ENCODE data around the gene NACC1. TPM values are rescaled to one million over a fixed set of nuclear protein-coding genes. Genes with fewer than 3 reads are reported as not detected.

Gene NACC1
- total RNA-seq, 2 experiments from 2014 or later = 82.2 to 96.0 TPM

DNA sequence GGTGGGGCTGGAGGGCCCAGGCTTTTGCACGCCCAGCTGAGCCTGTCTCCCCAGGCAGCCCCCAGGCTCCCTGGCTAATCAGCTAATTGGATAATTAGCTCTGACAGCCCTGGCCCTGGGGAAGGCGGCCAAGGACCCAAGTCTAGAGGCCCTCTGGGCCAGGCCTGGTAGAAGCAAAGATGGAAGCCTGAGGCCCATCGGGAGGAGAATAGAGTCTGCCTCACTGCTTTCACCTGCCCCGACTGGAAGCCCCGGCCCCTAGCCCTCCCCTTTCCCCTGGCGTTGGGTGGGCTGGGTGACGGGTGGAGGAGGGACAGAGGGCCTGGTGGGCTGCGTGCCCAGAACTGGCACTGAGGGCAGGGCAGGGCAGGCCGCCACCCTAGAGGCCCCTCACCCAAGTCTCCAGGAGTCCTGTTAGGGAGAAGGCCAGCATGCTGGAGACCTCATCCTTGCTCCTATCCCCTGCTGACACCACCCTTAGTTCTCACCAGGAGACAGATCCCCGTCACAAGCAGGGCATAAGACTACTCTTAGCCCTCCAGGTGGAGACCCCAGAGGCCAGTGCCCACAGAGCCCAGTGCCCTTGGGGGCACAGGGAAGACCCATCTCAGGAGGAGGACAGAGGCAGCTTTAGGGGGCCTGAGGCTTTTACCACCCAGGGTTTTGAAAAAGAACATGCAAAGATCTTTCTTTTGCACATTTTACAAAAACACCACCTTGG lies 27.4 kb upstream of the NACC1 start:
- DNase-seq = no peak
- H3K9me3 Mint-ChIP-seq (ENCODE audit: low read depth) = no peaks in the 10 kb centered on the region
- no peaks in the 10 kb centered on the region for H3K36me3 Mint-ChIP-seq
- no peak overlapping the region for H3K4me3 Mint-ChIP-seq
- no peak overlapping the region for H3K27ac Mint-ChIP-seq
- no peak for ATAC-seq
- H3K4me1 Mint-ChIP-seq = no peaks in the 10 kb centered on the region
- CTCF ChIA-PET = interaction anchor here (2.1 to 8.5 kb wide), 2 partner anchors 111 to 125 kb away, joined by 12 to 178 read pairs; no protein-coding TSS in a partner anchor
- H3K27me3 Mint-ChIP-seq = peaks cover 18% of the 10 kb centered on the region

DNA sequence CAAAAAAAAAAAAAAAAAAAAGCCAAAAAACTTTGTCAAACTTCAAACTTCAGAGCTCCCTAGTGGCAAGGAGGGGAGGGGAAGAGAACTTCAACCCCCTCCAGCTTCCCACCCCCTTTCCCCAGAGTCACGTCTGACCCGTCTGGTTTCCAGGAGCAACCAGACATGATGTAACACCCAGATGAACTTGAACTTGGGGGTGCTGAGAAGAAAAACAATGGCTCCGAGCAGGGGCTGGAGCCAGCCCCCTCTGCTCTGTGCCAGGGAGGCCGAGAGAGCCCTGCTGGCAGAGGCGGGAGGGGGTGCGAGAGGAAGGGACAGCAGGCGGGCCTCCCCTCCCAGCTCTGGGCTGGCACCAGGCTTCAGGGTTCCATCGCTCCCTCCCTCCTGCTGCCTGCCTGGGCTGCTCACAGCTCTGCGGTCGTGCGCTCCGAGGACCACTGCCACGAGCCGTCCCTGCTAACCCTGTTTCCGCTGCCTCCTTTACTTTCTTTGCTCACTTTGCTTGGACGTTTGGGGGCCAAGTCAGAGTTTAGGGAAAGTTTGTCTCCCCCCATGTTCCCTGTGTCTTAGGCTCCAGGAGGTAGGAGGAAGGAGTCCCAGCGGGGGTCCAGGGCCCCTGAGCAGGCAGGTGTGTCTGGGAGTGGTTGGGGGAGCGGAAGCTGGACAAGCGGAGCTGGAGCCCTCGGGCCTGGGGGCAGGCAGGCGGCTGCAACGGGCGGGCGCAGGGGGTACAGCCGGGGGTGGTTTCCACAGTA lies 26.5 kb upstream of the NACC1 start:
- CTCF ChIA-PET = interaction anchor here (0.7 to 8.5 kb wide), 5 partner anchors 58 to 529 kb away, joined by 3 to 178 read pairs (median 3); no protein-coding TSS in a partner anchor
- no peaks in the 10 kb centered on the region for H3K36me3 Mint-ChIP-seq
- DNase-seq = no peak
- no peaks in the 10 kb centered on the region for H3K9me3 Mint-ChIP-seq (ENCODE audit: low read depth)
- ATAC-seq = no peak
- H3K27ac Mint-ChIP-seq = no peak overlapping the region
- peaks cover 27% of the 10 kb centered on the region for H3K27me3 Mint-ChIP-seq
- H3K4me3 Mint-ChIP-seq = no peak overlapping the region
- peaks cover 4% of the 10 kb centered on the region for H3K4me1 Mint-ChIP-seq

DNA sequence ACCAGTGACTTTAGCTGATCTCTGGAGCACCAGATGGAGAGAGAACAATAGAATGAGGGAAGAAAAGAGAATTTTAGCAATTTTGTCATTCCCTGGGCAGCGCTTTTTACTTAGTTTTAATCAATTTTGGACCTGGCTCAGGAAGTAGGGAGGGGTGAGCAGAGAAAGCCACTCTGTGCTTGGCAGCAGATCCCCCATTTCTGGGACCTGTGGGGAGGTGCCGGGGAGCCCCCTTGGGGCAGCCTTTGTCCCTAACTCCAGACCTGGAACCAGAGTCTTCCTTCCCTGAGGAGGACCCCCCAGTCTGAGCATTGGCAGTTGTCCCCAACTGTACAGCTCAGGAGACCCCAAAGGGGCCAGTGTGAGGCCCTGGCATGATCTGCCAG lies 25.9 kb upstream of the NACC1 start:
- no peaks in the 10 kb centered on the region for H3K36me3 Mint-ChIP-seq

DNA sequence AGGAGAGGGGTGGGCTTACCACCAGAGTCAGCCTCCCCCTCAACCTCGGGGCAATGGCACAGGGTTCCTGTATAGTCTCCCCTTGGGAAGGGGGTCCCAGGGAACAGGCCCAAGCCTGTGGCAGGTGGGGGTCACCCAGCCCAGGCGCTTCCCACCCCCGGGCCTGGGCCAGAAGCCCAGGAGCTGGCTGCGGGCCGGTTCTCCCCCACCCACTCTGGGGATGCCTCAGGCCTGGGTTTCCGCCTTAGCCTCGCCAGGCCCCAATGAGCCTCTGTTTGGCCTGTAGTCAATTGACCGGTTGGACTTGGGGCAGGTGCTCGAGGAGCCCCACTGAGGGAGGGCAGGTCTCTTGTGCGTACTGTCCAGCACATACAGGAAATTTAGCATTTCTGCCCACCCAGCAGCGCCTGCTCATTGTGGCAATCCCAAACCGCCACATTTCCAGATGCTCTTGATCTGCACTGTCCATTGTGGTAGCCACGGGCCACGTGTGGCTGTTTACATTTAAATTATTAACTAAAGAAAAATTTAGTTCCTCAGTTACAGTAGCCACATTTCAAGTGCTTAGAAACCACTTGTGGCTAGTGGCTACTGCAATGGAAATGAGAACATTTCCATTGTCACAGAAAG lies 25.3 kb upstream of the NACC1 start:
- H3K36me3 Mint-ChIP-seq = no peaks in the 10 kb centered on the region
- CTCF ChIA-PET = interaction anchor here (1.0 to 8.5 kb wide), 13 partner anchors 9 to 246 kb away, joined by 3 to 178 read pairs (median 11); partner anchors contain the start of genes DAND5 and FARSA
- H3K9me3 Mint-ChIP-seq (ENCODE audit: low read depth) = no peaks in the 10 kb centered on the region
- no peak overlapping the region for H3K27ac Mint-ChIP-seq
- H3K4me3 Mint-ChIP-seq = no peak overlapping the region
- peaks cover 9% of the 10 kb centered on the region for H3K4me1 Mint-ChIP-seq
- ATAC-seq = no peak
- no peak for DNase-seq
- peaks cover 36% of the 10 kb centered on the region for H3K27me3 Mint-ChIP-seq

More for the DNA sequence above, 25.9 kb upstream of the NACC1 start:
- peaks cover 32% of the 10 kb centered on the region for H3K27me3 Mint-ChIP-seq
- H3K9me3 Mint-ChIP-seq (ENCODE audit: low read depth) = no peaks in the 10 kb centered on the region
- peaks cover 8% of the 10 kb centered on the region for H3K4me1 Mint-ChIP-seq
- ATAC-seq = no peak
- no peak overlapping the region for H3K4me3 Mint-ChIP-seq
- CTCF ChIA-PET = interaction anchor here (1.0 to 8.5 kb wide), 4 partner anchors 34 to 132 kb away, joined by 3 to 178 read pairs (median 9); no protein-coding TSS in a partner anchor
- no peak overlapping the region for H3K27ac Mint-ChIP-seq
- no peak for DNase-seq

DNA sequence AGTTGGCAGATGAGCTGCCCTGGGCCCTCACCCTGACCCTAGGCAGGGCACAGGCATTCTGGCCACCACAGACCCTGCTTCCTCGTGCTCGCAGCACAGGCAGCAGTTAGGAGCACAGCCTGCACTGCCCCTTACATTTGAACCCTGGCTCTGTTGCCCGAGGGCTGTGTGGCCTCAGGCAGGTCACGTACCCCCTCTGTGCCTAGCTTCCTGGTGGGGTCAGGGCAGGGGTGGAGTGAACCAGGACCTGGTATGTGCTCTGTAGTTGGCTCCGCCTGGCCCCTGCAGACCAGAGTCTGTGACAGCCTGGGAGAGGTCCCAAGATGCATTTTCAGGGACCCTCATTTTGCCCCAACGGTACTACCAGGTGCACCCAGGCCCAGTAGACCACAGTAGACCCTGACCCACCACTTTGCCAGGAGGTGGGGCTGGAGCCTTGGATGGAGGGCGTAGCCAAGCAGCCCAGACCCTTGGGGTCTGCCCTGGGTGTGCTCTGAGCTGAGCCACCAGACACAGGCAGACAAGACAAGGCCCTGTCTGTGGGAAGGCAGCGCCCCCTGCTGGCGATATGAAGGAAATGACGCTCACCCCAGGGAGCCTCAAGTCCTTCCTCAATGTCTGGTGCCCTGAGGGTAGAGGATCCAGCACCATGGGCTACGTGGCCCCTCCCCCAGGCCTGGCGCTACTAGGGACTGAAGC lies 24.5 kb upstream of the NACC1 start:
- H3K9me3 Mint-ChIP-seq (ENCODE audit: low read depth) = no peaks in the 10 kb centered on the region
- peak; percentile 85 for DNase-seq
- no peak overlapping the region for H3K27ac Mint-ChIP-seq
- peak; percentile 86 for ATAC-seq
- no peak overlapping the region for H3K4me3 Mint-ChIP-seq
- H3K4me1 Mint-ChIP-seq = peaks cover 12% of the 10 kb centered on the region
- H3K27me3 Mint-ChIP-seq = peaks cover 42% of the 10 kb centered on the region
- H3K36me3 Mint-ChIP-seq = no peaks in the 10 kb centered on the region
- CTCF ChIA-PET = interaction anchor here (0.7 to 8.5 kb wide), 27 partner anchors 10 to 246 kb away, joined by 3 to 178 read pairs (median 6); partner anchors contain the start of genes DAND5 and FARSA

DNA sequence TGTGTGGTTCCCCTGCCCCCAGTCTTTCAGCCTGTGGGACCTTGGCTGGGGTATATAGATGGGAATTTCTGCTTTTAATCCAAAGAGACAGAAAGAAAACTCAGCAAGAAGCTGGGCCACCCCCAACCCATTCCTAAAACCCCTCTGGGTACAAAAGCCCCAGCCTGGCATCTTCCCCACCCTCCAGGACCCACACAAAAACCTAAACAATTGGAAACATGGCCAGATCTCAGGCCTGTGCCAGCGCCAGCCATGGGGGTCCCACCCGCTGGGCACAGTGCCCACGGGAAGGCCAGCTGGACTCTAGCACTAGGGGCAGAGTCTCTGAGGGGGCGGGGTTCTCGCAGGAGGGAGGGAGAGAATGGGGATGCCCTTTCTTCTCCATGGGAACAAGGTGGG lies 24.0 kb upstream of the NACC1 start:
- ATAC-seq (no peak), DNase-seq (no peak)
- Mint-ChIP-seq H3K9me3 (ENCODE audit: low read depth) (no peaks in the 10 kb centered on the region), H3K4me3 (no peak overlapping the region), H3K27ac (no peak overlapping the region), H3K27me3 (peaks cover 46% of the 10 kb centered on the region), H3K36me3 (no peaks in the 10 kb centered on the region), H3K4me1 (peaks cover 16% of the 10 kb centered on the region)
- CTCF ChIA-PET = interaction anchor here (0.7 to 8.5 kb wide), 29 partner anchors 10 to 247 kb away, joined by 3 to 178 read pairs (median 5); partner anchors contain the start of genes DAND5 and FARSA

DNA sequence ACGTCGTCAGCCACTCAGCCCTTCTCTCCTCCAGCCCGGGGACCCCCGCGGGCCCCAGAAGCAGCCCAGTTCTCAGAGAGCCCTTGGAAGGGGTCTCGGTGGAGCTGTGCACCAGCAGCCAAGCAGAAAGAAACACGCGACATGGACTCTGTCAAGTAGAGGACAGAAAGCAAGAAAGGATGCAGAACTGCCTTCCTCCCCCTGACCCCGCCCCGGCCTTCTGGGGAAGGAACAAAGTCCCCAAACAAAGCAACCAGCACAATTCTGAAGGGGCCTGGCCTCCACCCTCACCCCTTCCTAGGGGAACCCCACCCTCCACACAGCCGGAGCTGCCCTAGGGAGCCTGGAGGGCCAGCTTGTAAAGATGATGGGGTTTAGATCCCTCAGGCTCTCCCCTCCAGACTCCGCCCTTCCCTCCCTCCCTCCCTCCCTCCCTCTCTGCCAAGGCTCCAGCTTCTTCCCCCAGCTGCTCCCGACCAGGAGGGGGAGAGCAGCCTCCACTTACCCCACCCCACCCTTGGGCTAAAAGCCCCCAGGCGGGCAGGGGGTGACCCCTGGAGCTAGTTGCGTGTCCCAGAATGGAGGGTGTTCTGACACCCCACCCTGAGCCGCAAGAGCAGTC lies 23.2 kb upstream of the NACC1 start:
- H3K36me3 Mint-ChIP-seq = peaks cover 1% of the 10 kb centered on the region
- H3K9me3 Mint-ChIP-seq (ENCODE audit: low read depth) = peaks cover under 1% of the 10 kb centered on the region
- no peak overlapping the region for H3K4me3 Mint-ChIP-seq
- no peak overlapping the region for H3K27ac Mint-ChIP-seq
- DNase-seq = no peak
- peaks cover 48% of the 10 kb centered on the region for H3K27me3 Mint-ChIP-seq
- no peak for ATAC-seq
- peaks cover 22% of the 10 kb centered on the region for H3K4me1 Mint-ChIP-seq
- CTCF ChIA-PET = interaction anchor here (0.6 to 8.5 kb wide), 18 partner anchors 10 to 248 kb away, joined by 3 to 178 read pairs (median 7); partner anchors contain the start of gene DAND5

DNA sequence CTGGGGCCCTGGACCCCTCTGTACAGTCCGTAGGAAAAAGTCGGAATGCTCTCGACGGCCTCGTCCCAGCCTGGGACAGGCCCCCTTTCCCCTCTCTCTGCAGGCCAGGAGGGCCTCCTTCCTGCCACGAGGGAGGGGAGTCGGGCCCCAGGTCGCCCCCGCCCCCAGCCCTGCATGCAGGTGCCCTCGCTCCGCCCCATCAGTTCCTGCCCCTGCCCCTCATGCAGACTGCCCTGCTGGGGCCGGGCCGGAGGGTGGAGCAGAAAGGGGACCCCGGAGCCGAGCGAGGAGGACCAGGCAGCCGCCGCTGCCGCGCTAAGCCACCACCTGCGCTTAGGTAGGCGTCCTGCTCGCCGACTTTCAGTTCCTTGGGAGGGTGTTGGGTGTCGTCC lies 22.7 kb upstream of the NACC1 start:
- no peak for ATAC-seq
- CTCF ChIA-PET = interaction anchor here (0.6 to 8.5 kb wide), 13 partner anchors 9 to 210 kb away, joined by 3 to 178 read pairs (median 7); partner anchors contain the start of gene DAND5
- peaks cover 52% of the 10 kb centered on the region for H3K27me3 Mint-ChIP-seq
- H3K9me3 Mint-ChIP-seq (ENCODE audit: low read depth) = peaks cover 4% of the 10 kb centered on the region
- H3K27ac Mint-ChIP-seq = no peak overlapping the region
- H3K36me3 Mint-ChIP-seq = peaks cover 5% of the 10 kb centered on the region
- no peak overlapping the region for H3K4me3 Mint-ChIP-seq
- DNase-seq = no peak
- peaks cover 27% of the 10 kb centered on the region for H3K4me1 Mint-ChIP-seq

DNA sequence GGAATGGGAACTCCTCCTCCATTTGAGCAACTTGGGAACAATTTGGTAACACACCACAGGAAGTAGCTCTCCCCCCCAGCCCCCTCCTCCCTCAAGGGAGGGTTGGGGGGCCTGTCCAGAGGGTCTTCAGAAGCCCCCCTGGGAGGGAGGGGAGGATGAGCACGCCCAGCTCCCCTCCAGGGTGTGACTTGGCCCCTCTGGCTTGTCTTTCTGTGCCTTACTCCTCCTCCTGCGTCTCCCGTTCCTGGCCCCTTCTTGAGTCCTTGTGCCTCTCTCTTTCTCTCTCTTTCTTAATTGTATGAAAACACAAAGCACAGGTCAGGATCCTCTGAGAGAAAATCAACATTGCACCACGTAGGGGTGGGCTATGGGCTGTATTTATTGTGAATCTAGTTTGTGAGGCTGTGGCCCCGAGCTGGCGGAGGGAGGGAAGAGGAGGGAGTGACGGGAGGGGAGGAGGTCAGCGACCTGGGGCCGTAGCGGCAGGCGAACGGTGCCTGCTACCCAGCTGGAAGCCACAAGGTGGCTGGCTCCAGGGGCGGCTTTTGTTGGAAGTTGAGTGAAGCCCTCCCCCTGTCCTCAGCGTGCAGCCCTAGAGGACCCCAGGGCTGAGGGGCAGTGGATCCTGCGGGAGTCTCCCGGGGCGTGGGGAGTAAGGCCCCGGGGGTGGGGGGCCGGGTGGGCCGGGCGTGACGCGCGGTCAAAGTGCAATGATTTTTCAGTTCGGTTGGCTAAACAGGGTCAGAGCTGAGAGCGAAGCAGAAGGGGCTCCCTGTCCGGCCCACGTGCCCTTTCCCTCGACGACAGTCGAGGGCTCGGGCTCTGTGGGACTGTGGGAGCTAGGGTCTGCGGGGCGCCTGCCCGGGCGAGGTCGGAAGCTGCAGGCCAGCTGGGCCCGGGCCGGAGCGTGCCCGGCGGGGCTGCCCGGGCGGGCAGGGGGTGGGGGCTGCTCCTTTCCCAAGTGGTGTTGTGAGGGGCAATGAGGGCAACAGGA lies 21.8 kb upstream of the NACC1 start:
- H3K27ac Mint-ChIP-seq = no peak overlapping the region
- ATAC-seq = no peak
- peaks cover 4% of the 10 kb centered on the region for H3K9me3 Mint-ChIP-seq (ENCODE audit: low read depth)
- peak overlapping the region; percentile 5 for H3K4me3 Mint-ChIP-seq
- peaks cover 29% of the 10 kb centered on the region for H3K4me1 Mint-ChIP-seq
- DNase-seq = no peak
- CTCF ChIA-PET = interaction anchor here (0.7 to 8.5 kb wide), 11 partner anchors 9 to 211 kb away, joined by 3 to 178 read pairs (median 5); partner anchors contain the start of gene DAND5
- H3K36me3 Mint-ChIP-seq = peaks cover 5% of the 10 kb centered on the region
- peaks cover 52% of the 10 kb centered on the region for H3K27me3 Mint-ChIP-seq

DNA sequence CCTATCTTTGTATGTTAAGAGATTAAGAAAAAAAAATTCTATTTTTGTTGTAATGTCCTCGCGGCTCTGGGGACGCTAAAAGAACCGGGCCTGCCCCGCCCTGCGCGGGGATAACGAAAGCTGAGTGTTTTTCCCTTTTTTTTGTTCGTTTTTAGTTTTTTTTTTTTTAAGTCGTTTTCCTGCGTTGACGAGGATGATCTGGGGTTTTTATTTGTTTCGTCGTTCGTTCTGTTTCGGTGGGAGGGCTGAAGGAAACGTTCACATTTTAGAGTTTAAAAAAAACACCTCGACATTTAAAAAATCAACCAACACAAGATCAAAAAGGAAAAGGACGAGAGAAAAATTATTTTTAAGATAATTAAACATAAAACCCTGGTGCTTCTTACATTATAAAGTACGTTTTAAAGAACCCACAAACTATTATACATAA lies 21.0 kb upstream of the NACC1 start:
- CTCF ChIA-PET = interaction anchor here (0.6 to 8.5 kb wide), 3 partner anchors 8 to 117 kb away, joined by 3 to 178 read pairs (median 5); no protein-coding TSS in a partner anchor
- Mint-ChIP-seq H3K4me1 (peaks cover 32% of the 10 kb centered on the region), H3K36me3 (peaks cover 5% of the 10 kb centered on the region), H3K4me3 (no peak overlapping the region), H3K27ac (peak overlapping the region; percentile 40), H3K9me3 (ENCODE audit: low read depth) (peaks cover 4% of the 10 kb centered on the region), H3K27me3 (peaks cover 51% of the 10 kb centered on the region)
- ATAC-seq (no peak), DNase-seq (no peak)

DNA sequence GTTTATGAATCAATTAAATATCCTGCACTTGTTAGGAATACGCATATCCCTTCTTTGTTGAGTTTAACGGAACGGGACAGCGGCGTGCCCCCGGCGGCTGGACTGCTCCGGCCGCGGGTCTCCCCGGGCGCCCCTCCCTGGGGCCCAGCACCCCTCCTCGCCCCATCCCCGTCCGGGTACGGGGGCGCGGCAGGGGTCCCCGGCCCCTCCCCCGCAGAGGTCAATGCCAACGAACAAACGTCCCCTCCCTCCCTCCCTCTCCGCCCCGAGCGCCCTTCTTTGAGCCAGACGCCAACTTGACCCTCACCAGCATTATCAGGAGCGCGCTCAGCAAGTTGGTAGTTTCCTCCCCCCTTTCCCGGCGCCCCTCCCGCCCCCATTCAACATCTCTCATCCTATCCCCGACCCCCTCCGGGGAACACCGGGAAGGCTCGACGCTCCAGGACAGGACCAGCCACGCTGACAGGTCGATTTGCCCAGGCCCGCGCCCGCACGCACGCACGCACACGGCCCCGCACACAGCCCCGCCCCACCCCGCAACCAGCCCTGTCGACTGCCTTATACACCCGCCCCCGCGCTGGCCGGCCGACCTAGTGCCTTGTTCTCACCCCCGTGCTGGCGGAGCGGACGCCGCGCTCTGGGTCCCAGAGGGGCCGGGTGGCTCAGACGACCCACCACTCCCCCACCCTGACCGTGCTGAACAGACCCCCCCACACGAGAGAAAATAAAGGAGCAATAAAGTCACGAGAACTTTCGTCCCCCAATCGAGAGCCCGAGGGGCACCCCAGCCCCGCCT lies 20.4 kb upstream of the NACC1 start:
- Mint-ChIP-seq H3K4me1 (peaks cover 36% of the 10 kb centered on the region), H3K36me3 (peaks cover 5% of the 10 kb centered on the region), H3K27me3 (peaks cover 49% of the 10 kb centered on the region), H3K27ac (no peak overlapping the region), H3K9me3 (ENCODE audit: low read depth) (peaks cover 4% of the 10 kb centered on the region), H3K4me3 (no peak overlapping the region)
- CTCF ChIA-PET = interaction anchor here (0.6 to 8.5 kb wide), 2 partner anchors 74 to 118 kb away, joined by 3 to 178 read pairs; no protein-coding TSS in a partner anchor
- no peak for ATAC-seq
- DNase-seq = no peak

Data from activated CD8-positive, alpha-beta memory T cell treated with anti-CD3 and anti-CD28 coated beads, Interleukin-2, amount 10 ng/mL, durations not matched to agents 7 days and 5 days (primary cell).